GM11168 (cell line): Measurements from ENCODE around the gene MARF1.
"Not testable (repeated sequence)": the region's sequence is repeated elsewhere in the genome, so short reads cannot be mapped to it uniquely, and the experiment has no call there.

Source experiments
- in situ Hi-C: fragments of 300-500 bp; cut with MboI; formaldehyde crosslinking; loops from one replicate; pipeline ENCODE4 v1.12.0; 2022; ENCODE audit warnings: low sequenced_read_pairs; ENCODE audit not compliant: unreplicated experiment

The MARF1 gene

DNA sequence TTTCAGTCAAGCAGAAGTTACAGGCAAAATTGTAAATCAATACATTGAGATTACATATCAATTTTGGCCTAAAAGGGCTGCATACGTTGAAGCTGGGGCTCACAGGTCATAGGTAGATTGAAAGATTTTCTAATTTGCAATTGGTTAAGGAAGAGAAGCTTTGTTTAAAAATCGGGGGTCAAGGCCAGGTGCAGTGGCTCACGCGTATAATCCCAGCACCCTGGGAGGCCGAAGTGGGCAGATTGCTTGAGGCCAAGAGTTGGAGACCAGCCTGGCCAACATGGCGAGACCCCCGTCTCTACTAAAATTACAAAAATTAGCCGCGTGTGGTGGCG lies 68.4 kb downstream of the MARF1 start:
- in situ Hi-C loops = no loop called here

DNA sequence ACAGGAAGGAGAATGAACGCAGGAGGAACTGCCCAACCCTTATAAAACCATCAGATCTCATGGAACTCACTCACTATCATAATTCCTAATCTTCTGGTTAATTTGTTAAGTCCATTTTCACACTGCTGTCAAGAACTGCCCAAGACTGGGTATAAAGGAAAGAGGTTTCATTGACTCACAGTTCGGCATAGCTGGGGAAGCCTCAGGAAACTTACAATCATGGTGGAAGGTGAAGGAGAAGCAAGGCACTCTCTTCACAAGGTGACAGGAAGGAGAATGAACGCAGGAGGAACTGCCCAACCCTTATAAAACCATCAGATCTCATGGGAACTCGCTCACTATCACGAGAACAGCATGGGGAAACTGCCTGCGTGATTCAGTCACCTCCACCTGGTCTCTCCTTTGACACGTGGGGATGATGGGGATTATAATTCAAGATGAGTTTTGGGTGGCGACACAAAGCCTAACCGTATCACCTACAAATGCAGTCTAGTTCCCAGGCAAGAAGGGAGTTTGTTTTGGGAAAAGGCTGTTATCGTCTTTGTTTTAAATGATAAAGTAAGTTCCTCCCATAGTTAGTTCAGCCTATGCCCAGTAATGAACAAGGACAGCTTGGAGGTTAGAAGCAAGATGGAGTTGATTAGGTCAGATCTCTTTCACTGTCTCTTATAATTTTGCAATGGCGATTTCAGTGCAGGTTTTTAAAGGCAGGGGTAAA lies 68.9 kb downstream of the MARF1 start:
- in situ Hi-C loops = not testable (repeated sequence)

DNA sequence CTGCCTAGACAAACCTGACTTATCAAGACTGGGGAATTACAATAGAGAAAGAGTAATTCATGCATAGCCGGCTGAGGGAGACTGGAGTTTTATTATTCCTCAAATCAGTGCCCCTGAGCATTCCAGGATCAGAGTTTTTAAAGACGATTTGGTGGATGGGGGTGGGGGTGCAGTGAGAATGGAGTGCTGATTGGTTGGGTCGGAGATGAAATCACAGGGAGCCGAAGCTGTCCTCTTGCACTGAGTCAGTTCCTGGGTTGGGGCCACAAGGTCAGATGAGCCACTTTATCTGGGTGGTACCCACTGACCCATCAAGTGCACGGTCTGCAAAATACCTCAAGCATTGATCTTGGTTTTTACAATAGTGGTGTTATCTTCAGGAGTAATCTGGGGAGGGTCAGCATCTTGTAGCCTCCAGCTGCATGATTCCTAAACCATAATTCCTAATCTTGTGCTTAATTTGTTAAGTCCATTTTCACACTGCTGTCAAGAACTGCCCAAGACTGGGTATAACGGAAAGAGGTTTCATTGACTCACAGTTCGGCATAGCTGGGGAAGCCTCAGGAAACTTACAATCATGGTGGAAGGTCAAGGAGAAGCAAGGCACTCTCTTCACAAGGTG lies 69.6 kb downstream of the MARF1 start:
- in situ Hi-C loops = no loop called here

DNA sequence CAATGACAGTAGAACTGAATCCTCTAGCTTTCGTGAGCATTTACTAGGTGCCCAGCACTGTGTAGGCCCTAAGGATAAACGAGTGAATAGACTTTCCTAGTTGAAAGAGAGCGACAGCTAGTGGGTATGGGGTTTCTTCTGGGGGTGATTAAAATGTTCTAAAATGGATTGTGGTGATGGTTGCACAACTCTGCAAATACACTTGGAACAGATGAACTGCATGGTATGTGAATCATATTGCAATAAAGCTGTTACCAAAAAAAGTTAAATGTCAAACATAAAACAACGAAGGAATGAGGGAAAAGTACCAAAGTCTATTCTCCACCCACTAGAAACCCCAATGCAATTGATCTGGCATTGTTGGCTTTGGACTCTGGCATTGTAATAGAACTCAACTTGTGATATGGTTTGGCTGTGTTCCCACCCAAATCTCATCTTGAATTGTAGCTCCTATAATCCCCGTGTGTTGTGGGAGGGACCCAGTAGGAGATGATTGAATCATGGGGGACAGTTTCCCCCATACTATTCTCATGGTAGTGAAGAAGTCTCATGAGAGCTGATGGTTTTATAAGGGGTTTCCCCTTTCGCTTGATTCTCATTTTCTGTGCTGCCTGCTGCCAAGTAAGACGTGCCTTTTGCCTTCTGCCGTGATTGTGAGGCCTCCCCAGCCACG lies 70.5 kb downstream of the MARF1 start:
- in situ Hi-C loops = no loop called here

DNA sequence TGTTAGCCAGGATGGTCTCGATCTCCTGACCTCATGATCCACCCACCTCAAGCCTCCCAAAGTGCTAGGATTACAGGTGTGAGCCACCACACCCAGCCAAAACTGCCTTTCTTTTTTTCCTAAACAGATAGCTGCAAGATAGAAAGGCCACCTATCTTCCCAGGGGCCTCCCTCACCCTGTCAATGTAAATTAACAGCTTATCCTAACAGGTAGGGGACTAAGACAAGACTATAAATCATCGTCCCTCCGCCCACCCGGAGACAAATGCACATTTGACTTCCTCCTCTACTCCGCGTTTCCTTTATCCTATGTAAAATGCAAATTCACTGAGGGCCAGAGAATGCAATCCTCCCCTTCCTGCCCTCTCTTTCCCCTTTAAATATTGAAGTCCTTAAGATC lies 71.4 kb downstream of the MARF1 start:
- in situ Hi-C loops = no loop called here

DNA sequence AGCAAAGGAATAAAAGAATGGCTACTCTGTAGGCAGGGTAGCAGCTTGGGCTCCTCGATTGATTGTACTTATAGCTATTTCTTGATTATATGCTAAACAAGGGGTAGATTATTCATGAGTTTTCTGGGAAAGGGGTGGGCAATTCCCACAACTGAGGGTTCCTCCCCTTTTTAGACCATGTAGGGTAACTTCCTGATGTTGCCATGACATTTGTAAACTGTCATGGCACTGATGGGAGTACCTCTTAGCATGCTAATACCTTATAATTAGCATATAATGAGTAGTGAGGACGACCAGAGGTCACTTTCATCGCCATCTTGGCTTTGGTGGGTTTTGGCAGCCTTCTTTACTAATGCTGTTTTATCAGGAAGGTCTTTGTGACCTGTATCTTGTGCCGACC lies 72.3 kb downstream of the MARF1 start:
- in situ Hi-C loops = not testable (repeated sequence)

DNA sequence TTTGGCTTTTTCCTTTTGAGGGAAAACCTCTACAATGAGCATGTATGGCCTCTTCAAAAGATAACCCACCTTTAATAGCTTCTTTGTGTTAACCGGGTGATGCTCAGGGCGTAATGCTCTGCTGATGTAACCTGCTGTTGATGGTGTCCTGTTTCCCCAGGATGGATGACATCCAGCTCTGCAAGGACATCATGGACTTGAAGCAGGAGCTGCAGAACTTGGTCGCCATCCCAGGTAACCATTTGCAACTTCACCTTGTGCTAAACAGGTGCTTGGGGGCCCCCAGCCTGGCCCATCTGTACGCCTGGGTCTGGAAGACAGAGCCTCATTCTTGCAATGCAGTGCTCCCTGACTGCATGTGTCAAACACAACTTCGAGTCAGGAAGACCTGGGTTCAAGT lies 75.1 kb downstream of the MARF1 start:
- in situ Hi-C loops = no loop called here

DNA sequence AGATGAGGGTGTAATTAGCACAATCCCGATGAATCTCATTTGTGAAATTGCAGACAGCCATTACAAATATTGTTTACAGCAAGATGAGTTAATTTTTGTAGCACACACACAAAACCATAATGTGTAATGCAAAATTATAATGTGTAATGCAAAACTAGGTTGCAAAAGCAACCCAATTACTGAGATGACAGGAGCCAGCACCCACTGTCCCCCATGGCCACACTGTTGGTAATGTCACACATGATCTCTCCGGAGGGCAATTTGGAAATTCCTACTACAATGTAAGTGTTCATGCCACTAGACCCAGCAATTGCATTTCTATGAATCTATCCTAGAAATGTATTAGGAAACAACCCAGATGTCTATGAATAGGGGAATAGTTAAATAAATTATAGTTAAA lies 76.9 kb downstream of the MARF1 start:
- in situ Hi-C loops = no loop called here

DNA sequence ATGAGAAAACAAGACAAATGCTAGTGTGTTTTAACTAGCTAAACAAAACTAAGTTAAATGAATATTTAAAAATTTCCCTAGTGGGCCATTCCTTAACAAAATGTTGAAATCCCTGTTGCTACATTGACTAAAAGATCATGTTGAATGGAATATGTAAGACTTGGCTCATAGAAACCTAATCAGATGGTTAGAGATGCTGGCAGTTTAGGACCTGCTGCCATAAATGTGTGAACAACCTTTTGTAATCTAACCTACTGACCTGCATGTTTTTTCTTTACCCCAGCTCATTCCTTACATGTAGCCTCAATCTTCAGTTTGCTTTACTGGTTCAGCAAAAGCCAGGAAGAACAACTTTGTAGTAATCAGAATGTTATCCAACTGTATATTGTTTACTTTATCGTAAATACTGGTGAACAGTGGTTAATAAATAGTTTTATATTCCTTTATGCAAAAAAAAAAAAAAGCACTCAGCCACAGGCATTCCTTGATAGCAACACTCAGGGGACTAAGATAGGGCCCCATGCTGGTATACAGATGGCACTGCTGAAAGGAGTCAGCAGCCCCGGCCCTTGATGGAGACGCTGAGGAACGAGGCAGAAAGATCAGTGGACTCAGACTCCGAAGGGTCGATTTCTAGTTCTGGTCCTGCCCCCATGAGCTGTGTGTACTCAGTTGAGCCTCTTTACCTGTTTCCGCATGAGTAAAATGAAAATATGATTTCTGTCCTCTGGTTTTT lies 78.2 kb downstream of the MARF1 start:
- in situ Hi-C loops = no loop called here

DNA sequence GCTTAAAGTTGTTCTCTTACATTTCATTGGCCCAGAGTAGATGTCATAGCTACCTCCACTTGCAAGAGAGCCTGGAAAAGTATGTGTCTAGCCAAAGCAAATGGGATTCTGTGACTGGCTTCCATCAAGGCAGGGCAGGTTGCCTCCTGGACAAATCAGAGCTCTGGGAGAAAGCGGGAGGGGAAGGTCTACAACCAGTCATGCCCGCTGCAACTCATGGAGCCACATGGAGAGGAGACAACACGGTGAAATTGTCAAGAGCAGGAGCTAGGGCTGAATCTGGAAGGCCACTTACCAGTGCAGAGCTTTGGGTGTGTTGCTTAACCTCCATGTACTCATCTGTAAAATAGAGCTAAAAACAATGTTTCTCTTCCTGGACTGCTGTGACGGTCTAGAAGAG lies 83.8 kb downstream of the MARF1 start:
- in situ Hi-C loops = no loop called here

DNA sequence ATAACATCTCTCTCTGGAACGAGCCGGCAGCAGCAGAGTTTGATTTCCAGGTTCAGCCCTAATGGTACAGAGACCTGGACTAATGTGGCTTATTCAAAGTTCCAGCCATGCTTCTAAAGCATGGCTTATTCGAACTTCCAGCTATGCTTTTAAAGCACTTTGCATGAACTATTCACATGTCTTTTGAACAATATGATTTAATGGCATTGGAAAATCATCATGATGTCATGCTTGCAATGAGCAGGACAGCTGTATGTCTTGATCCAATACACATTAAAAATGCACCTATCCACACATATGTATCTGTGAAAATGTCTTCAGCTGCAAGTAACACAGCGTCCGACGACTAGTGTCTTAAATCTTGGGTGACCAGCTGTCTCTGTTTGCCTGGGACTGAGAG lies 85.7 kb downstream of the MARF1 start:
- in situ Hi-C loops = no loop called here

DNA sequence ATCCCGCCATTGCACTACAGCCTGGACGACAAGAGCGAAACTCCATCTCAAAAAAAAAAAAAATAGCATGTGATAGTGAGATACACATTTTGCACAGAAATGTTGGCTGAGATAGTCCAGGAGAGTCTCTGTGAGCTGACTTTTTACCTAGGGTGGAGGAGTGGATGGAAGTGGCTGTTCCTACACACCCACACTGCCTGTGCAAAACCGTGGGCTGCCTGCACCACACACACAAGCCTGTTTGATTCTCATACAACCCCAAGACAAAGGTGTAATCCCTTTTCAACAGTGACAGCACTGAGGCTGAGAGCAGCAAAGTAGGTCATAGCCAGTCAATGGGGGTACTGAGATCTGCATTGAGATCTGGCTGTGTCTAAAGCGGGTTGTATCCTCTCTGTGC lies 86.8 kb downstream of the MARF1 start:
- in situ Hi-C loops = no loop called here

DNA sequence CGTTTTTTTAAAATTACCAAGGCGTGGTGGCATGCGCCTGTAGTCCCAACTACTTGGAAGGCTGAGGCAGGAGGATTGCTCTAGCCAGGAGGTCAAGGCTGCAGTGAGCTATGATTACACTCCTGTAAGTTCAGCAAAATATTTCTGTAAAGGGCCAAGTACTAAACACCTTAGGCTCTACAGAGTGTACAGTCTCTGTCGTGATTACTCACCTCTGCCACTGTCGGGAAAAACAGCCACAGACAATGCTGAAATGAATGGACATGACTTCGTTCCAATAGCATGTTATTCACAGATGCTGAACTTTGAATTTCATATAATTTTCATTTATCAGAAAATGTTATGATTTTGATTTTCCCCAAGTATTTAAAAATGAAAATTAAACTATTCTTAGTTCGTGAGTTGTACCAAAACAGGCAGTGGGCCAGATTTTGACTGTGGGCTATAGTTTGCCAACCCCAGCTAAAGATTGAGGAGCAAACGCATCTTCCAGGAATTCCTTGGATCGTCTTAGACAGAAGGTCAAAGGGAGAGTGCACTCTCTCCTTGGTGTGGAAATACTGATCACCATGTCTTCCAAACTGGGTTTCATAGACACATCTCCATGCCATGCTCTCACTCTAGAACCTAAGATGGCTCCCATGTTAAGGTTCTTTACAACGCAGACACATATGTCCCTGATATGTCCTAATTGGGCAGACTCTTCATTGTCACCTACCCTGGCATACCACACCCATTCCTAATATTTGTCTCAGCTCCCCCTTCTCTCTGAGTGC lies 89.5 kb downstream of the MARF1 start:
- in situ Hi-C loops = no loop called here

DNA sequence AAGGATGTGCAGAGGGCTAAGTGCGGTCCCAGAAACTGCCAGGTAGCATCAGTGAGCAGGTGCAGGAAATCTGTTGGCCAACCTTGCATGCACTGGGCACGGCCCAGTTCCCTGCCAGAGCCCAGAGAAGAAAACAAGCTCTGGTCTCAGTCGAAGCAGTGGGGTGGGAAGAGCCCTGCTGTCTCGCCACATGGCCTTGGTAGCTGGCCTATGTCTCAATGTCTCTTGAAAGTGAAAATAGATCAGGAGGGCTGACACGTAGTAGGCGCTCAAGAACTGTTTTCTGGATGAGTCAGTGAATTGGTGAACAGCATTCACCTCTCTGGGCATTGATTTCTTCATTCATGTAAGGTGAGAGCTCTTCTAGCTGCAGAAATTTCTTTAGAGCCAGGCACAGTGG lies 90.4 kb downstream of the MARF1 start:
- in situ Hi-C loops = no loop called here

DNA sequence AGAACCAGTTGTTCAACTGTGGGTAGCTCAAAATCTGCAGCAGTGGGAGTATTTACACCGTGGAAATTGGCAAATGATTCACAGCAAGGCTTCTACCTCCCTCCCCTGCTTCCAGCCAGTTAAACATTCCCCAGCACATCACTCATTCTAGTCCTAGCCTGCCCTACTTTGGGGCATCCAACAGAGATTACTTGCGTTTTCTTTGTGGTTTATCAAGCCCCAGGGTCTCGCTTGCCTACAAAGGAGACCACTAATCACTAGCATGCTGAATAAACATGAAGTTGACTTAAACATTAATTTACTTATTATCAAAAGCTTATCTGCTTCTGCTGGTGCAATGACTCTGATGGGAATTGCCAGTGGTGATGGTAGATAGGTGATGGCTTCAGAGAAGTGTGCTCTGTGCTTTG lies 94.5 kb downstream of the MARF1 start:
- in situ Hi-C loops = no loop called here

DNA sequence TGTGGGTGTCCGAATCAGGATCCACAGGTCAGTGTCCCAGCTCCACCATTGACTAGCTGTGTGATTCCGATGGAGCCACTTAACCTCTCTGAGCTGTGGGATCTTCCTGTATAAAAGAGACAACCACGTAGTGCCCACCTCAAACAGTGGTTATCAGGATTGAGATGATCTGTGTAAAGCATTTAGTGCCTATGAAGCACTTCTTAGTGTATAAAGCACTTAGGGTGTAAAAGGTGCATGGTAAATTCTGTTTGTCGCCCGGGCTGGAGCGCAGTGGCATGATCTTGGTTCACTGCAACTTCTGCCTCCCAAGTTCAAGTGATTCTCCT lies 95.2 kb downstream of the MARF1 start:
- in situ Hi-C loops = no loop called here

DNA sequence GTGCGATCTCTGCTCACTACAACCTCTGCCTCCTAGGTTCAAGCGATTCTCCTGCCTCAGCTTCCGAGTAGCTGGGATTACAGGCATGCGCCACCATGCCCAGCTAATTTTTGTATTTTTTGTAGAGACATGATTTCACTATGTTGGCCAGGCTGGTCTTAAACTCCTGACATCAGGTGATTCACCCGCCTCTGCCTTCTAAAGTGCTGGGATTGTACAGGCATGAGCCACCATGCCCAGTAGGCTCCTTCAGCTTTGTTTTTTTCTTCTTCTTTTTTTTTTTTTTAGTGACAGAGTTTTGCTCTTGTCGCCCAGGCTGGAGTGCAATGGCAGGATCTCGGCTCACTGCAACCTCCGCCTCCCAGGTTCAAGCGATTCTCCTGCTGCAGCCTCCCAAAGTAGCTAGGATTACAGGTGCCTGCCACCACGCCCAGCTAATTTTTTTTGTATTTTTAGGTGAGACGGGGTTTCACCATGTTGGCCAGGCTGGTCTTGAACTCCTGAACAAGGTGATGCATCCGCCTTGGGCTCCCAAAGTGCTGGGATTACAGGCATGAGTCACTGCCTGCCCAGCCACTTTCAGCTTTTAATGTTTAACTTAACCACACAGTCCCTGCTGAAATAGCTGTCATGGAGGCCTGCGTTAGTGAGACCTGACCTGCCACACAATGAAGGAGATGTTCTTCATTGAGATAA lies 95.7 kb downstream of the MARF1 start:
- in situ Hi-C loops = not testable (repeated sequence)

DNA sequence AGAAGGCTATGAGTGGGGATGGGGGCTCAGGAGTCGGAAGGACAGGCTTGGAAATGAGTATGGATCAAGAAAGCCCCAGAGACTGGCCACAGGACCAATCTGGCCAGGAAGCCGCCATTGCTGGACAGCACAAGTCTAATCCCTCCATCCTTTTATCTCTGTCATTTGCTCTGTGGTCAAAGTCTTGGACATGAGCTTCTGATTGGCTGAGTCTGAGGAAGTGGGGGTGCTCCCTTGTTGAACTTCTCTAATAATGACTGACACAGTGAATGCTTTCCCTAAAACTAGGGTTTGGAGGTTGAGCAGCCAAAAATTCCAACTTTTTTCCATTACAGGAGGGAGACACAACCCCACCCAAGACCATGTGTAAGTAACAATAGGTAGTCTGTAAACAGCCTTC lies 97.4 kb downstream of the MARF1 start:
- in situ Hi-C loops = no loop called here

DNA sequence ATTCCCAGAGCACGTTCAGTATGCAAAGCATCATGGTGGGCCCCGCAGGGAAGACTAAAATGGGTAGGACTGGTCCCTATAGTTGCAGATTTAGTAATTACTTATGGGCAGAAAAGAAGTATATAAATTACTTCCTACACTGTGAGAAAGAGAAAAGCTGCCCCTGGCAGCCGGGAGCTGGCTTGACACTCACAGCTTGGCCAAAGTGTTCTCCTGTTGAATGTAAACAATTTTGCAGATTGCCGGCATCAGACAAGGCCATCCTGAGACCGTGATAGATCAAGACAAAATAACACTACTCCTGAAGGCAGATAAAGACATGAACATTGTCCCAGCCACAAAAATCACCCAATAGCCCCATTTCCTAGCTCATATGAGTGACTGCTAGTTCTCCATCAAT lies 98.5 kb downstream of the MARF1 start:
- in situ Hi-C loops = no loop called here
